NCI-H1930 (cell line): ENCODE data around the gene ARHGAP26.
"Not testable (repeated sequence)": the region's sequence is repeated elsewhere in the genome, so short reads cannot be mapped to it uniquely, and the experiment has no call there.

Experiments
- DNase-seq, 2 experiments: peaks; one replicate each; lab custom pipeline; 2025; lab: John Stamatoyannopoulos, UW

Gene ARHGAP26

GRCh38 chr5:142981886-142982820 lies 212.0 kb downstream of the ARHGAP26 start:
- DNase-seq: no peak

DNA sequence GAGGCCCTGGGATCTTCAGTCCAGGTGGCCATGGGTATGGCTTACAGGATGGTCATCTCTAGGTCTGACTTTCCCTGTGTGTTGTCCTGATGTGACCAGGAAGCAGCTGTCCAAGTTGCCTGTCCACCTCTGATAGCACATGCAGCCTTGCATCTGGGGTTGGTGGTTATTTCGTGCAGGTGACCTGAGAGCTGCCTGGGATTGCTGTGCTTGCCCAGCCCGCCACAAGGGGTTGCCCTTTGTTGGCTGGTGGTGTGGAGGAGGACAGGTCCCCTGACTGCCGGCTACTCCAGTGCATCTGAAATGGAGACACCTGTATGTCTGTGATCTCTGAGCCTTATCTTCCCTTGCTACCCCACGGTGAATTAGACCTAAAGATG lies 212.6 kb downstream of the ARHGAP26 start:
- no peak for DNase-seq

DNA sequence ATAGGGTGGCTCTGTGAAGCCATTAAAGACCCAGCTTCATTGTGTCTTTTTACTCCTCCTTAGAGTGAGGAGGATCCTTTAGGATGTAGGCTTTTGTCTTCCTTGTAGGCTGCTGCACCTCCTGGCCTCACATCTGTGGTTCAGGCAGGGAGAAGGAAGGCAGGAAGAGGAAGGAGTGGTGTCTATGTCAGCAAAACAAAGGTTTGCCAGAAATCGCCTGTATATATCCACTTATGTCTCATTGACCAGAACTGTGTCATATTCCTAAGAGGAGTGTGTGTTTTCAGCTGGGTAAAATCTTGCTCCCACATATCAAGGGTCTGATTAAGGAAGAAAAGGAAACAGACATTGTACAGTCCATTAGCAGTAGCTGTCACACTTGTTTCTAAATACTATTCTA lies 213.8 kb downstream of the ARHGAP26 start:
- no peak for DNase-seq

GRCh38 chr5:142984525-142984924 lies 214.3 kb downstream of the ARHGAP26 start:
- DNase-seq: no peak

- DNase-seq: not testable (repeated sequence)
These were observed 219.1 kb downstream of the ARHGAP26 start for GRCh38 chr5:142989270-142989669.

DNA sequence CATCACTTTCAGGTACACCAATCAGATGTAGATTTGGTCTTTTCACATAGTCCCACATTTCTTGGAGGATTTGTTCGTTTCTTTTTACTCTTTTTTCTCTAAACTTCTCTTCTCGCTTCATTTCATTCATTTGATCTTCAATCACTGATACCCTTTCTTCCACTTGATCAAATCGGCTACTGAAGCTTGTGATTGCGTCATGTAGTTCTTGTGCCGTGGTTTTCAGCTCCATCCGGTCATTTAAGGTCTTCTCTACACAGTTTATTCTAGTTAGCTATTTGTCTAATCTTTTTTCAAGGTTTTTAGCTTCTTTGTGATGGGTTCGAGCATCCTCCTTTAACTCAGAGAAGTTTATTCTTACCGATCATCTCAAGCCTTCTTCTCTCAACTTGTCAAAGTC lies 219.9 kb downstream of the ARHGAP26 start:
- not testable (repeated sequence) for DNase-seq

- DNase-seq: no peak
These were observed 224.0 kb downstream of the ARHGAP26 start for GRCh38 chr5:142994218-142994617.

DNA sequence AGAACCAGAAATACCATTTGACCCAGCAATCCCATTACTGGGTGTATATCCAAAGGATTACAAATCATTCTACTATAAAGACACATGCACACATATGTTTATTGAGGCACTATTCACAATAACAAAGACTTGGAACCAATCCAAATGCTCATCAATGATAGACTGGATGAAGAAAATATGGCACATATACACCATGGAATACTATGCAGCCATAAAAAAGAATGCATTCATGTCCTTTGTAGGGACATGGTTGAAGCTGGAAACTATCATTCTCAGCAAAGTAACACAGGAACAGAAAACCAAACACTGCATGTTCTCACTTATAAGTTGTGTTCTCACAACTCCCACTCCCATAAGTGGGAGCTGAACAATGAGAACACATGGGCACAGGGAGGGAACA lies 225.4 kb downstream of the ARHGAP26 start:
- DNase-seq: not testable (repeated sequence)

DNA sequence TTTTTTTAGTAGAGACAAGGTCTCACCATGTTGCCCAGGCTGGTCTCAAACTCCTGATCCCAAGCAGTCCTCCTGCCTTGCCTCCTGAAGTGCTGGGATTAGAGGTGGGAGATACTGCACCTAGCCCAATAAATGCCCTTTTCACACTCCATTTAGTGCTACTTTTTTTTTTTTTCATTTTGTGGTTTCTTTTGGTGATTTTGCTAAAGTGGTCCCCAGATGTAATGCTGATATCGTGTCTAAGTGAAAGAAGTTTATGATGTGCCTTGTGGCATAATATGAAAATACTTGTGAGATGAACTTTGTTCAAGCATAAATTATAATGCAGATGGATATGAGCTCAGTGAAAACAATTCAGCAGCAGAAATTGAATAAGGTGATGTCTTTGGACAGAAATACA lies 227.4 kb downstream of the ARHGAP26 start:
- DNase-seq: no peak

GRCh38 chr5:142998316-142999020 lies 228.3 kb downstream of the ARHGAP26 start:
- DNase-seq: no peak

DNA sequence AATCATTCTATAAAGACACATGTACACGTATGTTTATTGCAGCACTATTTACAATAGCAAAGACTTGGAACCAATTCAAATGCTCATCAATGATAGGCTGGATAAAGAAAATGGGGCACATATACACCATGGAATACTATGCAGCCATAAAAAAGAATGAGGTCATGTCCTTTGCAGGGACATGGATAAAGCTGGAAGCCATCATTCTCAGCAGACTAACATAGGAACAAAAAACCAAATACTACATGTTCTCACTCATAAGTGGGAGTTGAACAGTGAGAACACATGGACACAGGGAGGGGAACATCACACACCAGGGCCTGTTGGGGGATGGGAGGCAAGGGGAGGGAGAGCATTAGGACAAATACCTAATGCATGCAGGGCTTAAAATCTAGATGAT lies 230.4 kb downstream of the ARHGAP26 start:
- not testable (repeated sequence) for DNase-seq

GRCh38 chr5:143001764-143002351 lies 231.7 kb downstream of the ARHGAP26 start:
- no peak for DNase-seq

GRCh38 chr5:143002459-143003327 lies 232.5 kb downstream of the ARHGAP26 start:
- no peak for DNase-seq

DNA sequence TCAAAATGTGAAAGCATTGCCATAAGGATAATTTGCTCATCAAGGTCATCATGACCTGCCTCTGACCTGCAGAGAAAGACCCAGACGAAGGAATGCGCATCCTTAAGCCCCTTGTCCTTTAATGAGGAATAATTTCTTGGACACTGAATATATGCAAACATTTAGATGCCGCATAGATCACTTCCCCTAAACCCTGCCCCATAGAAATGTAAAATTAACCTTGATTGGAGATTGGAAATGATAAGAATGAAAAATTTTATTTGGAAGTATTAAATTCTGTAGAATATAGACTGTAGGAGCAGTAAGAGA lies 233.1 kb downstream of the ARHGAP26 start:
- DNase-seq: no peak

DNA sequence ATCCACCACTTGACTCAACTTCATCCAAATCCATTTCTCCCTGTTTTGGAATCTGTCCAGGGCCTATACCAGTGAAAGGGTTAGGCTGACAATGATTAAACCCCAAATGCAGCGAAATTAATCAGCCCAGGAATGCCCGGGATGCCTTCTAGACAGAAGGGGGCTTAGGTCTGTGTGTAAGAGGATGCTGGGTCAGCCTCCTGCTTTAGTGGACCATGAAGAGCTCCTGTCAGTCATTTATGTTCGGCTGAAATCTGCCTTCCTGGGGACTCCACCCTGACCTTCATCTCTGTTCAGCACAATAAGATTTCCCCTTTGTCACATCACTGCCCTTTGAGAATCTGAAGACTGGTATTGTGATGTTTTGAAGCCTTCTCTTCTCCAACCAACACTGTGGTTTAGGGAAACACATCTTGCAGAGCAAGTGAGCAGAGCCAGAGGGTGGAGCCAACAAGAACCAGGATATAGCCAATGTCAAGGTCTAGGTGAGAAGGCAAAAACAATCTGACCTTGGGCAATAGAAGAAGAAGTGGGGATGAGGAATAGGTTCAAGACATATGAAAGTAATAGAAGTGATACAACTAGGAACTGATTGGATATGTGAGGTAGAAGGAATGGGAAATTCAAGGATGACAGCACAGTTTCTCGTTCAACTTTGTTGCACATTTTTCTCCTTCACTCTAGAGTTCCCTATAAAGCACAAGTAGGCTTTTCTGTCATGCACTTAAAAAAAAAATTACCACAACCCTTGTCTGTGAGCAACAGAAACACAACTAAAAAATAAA lies 234.4 kb downstream of the ARHGAP26 start:
- no peak for DNase-seq

GRCh38 chr5:143006501-143006900 lies 236.3 kb downstream of the ARHGAP26 start:
- DNase-seq: no peak

DNA sequence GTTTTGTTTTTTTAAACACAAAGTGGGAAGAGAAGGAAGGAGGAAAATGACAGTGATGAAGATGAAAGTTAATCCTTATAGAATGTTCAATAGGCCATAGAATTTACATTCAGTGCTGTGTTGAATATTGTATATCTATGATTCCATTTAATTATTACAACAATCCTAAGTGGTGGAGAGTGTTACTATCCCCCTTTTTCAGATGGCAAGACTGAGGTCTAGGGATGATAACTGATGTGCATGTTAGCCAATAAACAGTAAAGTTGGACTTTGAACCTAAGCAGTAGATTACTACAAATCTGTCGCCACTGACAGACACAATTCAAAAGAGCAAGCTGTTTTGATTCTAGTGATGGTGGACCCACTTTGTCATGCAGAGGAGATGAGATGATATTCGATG lies 237.9 kb downstream of the ARHGAP26 start:
- DNase-seq: no peak

- no peak for DNase-seq
These were observed 238.8 kb downstream of the ARHGAP26 start for GRCh38 chr5:143008809-143009521.

DNA sequence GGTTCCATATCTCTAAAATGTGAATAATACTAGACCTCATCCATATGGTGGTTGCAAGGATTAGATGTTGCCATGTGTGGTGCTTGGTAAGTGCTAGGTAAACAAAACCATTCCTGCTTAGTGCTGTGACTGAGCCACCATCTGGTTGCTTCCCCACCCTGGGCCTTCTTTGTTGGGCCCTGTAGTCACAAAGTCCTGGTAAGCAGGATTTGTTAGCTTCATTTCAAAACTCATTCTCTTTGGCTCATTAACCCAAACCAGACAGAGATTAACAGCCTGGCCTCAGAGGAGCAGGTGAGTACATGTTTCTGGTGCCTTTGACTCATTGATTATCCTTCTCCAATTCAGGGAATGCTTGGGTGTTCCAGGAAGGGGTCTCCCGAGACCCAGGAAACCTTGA lies 240.2 kb downstream of the ARHGAP26 start:
- DNase-seq: no peak

DNA sequence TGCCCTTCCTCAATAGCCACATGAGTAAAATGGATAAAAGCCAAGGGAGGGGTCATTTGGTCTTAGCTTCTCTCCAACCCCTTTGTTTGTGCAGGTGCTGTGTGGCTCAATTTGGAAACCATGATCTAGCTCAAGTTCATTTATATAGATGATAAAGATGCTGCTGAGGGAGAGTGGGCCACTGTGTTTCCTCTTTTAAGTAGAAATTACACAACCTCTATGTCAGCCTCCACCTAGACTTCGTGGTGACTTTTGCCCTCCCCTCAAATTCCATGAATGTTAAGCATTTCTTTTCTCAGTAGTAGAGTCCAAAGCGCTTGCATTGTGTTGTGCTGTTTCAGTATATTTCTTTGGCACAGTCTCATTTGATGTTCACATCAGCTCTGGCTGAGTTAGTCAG lies 241.4 kb downstream of the ARHGAP26 start:
- no peak for DNase-seq
